ENCODE results near the gene MRPS18A. TPM values are rescaled to one million over a fixed set of nuclear protein-coding genes. Genes with fewer than 3 reads are reported as not detected.

The MRPS18A gene
- total and polyA plus RNA-seq, 9 of the 15 experiments (the other 6 are each of a cell fraction or from before 2014, with no cell fraction given), result 87.5 to 243 (median 125) TPM

DNA sequence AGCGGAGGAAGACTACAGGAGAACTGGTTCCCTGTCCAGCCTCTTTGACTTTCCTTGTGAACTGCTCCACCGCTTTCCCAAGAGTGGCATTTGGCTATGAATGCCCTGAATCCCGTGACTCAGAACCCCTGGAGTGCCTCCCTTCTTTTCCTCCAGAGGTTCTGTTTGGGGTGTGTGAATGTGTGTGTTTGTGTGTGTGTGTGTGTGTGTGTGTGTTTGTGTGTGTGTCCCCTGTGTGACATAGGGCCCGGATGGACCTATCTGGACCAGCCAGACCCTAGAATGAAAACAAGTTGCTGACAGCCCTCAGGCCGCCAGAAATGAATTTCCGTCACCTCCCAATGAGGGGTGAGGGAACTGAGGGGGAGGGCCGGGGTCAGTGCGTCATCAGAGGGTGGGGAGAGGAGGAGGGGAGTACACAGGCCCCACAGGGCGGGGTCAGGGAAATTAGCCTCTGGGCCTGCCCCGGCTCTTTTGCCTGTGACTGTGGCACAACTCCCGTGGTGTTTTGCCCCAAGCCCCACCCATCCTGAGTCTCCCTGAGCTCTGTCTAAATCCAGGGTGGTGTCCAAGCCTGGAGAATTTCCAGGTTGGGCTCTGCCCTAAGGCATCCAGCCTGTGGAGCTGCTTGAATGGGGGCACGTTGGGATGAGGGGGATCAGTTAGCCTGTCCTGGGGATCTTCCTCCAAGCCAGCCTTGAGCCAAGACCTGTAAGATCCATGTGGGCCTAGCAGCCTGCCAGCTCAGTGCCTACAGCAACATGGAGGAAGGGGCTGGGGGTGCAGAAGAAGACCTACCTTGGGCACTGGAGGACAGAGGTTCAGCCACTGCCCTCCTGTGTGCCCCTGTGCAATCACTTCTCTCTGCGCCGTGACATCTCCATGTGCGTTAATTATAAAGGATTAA, 15.2 kb upstream of the MRPS18A start (continued):
- TF ChIP-seq, protein P1, sequence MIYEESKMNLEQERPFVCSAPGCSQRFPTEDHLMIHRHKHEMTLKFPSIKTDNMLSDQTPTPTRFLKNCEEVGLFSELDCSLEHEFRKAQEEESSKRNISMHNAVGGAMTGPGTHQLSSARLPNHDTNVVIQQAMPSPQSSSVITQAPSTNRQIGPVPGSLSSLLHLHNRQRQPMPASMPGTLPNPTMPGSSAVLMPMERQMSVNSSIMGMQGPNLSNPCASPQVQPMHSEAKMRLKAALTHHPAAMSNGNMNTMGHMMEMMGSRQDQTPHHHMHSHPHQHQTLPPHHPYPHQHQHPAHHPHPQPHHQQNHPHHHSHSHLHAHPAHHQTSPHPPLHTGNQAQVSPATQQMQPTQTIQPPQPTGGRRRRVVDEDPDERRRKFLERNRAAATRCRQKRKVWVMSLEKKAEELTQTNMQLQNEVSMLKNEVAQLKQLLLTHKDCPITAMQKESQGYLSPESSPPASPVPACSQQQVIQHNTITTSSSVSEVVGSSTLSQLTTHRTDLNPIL (CRISPR knock-in tag; IDR thresholded peaks at IDR 0.05), result no peak
- TF ChIP-seq, protein P2, sequence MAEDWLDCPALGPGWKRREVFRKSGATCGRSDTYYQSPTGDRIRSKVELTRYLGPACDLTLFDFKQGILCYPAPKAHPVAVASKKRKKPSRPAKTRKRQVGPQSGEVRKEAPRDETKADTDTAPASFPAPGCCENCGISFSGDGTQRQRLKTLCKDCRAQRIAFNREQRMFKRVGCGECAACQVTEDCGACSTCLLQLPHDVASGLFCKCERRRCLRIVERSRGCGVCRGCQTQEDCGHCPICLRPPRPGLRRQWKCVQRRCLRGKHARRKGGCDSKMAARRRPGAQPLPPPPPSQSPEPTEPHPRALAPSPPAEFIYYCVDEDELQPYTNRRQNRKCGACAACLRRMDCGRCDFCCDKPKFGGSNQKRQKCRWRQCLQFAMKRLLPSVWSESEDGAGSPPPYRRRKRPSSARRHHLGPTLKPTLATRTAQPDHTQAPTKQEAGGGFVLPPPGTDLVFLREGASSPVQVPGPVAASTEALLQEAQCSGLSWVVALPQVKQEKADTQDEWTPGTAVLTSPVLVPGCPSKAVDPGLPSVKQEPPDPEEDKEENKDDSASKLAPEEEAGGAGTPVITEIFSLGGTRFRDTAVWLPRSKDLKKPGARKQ (CRISPR knock-in tag; IDR thresholded peaks at IDR 0.05), result no peak
- TF ChIP-seq ZNF133 (CRISPR knock-in tag; IDR thresholded peaks at IDR 0.05) (no peak), MAFF (IDR thresholded peaks at IDR 0.05; ENCODE audit: low read length) (no peak), RFX1 (IDR thresholded peaks at IDR 0.05) (no peak), BCL6 (CRISPR knock-in tag; IDR thresholded peaks at IDR 0.05) (no peak), NFIC (IDR thresholded peaks at IDR 0.05) (peak; percentile 77), DPF2 (IDR thresholded peaks at IDR 0.05) (peak; percentile 98), ZEB2 (IDR thresholded peaks at IDR 0.05) (peak; percentile 87), KLF6 (CRISPR knock-in tag; IDR thresholded peaks at IDR 0.05; ENCODE audit: borderline replicate concordance) (no peak; the same call in 1 of the 2 replicates), TBL1XR1 (IDR thresholded peaks at IDR 0.05; ENCODE audit: low read length in 2 of 2) (peak in 1 of 2 experiments; percentile 66; a peak in 2 of 4 replicates), ARNT (IDR thresholded peaks at IDR 0.05) (peak; percentile 95 to 96), SLC30A9 (CRISPR knock-in tag; IDR thresholded peaks at IDR 0.05) (no peak), ZNF232 (CRISPR knock-in tag; IDR thresholded peaks at IDR 0.05) (no peak), ELF1 (tag; IDR thresholded peaks at IDR 0.05) (no peak), ZNF24 (IDR thresholded peaks at IDR 0.05) (no peak)
- TF ChIP-seq, protein P3, sequence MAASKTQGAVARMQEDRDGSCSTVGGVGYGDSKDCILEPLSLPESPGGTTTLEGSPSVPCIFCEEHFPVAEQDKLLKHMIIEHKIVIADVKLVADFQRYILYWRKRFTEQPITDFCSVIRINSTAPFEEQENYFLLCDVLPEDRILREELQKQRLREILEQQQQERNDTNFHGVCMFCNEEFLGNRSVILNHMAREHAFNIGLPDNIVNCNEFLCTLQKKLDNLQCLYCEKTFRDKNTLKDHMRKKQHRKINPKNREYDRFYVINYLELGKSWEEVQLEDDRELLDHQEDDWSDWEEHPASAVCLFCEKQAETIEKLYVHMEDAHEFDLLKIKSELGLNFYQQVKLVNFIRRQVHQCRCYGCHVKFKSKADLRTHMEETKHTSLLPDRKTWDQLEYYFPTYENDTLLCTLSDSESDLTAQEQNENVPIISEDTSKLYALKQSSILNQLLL (CRISPR knock-in tag; IDR thresholded peaks at IDR 0.05; ENCODE audit: borderline replicate concordance), result no peak
- TF ChIP-seq, protein P4, sequence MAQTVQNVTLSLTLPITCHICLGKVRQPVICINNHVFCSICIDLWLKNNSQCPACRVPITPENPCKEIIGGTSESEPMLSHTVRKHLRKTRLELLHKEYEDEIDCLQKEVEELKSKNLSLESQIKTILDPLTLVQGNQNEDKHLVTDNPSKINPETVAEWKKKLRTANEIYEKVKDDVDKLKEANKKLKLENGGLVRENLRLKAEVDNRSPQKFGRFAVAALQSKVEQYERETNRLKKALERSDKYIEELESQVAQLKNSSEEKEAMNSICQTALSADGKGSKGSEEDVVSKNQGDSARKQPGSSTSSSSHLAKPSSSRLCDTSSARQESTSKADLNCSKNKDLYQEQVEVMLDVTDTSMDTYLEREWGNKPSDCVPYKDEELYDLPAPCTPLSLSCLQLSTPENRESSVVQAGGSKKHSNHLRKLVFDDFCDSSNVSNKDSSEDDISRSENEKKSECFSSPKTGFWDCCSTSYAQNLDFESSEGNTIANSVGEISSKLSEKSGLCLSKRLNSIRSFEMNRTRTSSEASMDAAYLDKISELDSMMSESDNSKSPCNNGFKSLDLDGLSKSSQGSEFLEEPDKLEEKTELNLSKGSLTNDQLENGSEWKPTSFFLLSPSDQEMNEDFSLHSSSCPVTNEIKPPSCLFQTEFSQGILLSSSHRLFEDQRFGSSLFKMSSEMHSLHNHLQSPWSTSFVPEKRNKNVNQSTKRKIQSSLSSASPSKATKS (CRISPR knock-in tag; IDR thresholded peaks at IDR 0.05), result no peak
- TF ChIP-seq, protein P5, sequence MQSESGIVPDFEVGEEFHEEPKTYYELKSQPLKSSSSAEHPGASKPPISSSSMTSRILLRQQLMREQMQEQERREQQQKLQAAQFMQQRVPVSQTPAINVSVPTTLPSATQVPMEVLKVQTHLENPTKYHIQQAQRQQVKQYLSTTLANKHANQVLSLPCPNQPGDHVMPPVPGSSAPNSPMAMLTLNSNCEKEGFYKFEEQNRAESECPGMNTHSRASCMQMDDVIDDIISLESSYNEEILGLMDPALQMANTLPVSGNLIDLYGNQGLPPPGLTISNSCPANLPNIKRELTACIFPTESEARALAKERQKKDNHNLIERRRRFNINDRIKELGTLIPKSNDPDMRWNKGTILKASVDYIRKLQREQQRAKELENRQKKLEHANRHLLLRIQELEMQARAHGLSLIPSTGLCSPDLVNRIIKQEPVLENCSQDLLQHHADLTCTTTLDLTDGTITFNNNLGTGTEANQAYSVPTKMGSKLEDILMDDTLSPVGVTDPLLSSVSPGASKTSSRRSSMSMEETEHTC (IDR thresholded peaks at IDR 0.05), result no peak; the same call in 1 of the 2 replicates
- TF ChIP-seq, protein P6, sequence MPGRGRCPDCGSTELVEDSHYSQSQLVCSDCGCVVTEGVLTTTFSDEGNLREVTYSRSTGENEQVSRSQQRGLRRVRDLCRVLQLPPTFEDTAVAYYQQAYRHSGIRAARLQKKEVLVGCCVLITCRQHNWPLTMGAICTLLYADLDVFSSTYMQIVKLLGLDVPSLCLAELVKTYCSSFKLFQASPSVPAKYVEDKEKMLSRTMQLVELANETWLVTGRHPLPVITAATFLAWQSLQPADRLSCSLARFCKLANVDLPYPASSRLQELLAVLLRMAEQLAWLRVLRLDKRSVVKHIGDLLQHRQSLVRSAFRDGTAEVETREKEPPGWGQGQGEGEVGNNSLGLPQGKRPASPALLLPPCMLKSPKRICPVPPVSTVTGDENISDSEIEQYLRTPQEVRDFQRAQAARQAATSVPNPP (IDR thresholded peaks at IDR 0.05; ENCODE audit: borderline replicate concordance, insufficient read depth, insufficient read length), result no peak
